Ecto neural progenitor cell (in vitro differentiated cells): Measurements from ENCODE around the gene ATF7IP2.
A peak's percentile ranks its signal among the peaks of the same experiment; 100 is the strongest.
"Not testable (repeated sequence)": the region's sequence is repeated elsewhere in the genome, so short reads cannot be mapped to it uniquely, and the experiment has no call there.

ENCODE experiments used
- DNase-seq: peaks from one replicate; pipeline ENCODE4 v3.0.0-alpha.2; 2018; ENCODE audit warnings: low spot score

Gene ATF7IP2

GRCh38 chr16:10385725-10386516 is at the start of gene ATF7IP2:
TSS of gene ATF7IP2 (plus strand) at chr16:10386061. CDS start at chr16:10430621, 44,560 bp downstream.
- DNase-seq = peak; percentile 94

- DNase-seq = no peak
Measured at GRCh38 chr16:10338426-10338825, 47.4 kb upstream of the ATF7IP2 start.

GRCh38 chr16:10339777-10340732 is 45.8 kb upstream of the ATF7IP2 start:
- DNase-seq = no peak

GRCh38 chr16:10343124-10343760 is 42.6 kb upstream of the ATF7IP2 start:
- DNase-seq = no peak

GRCh38 chr16:10344699-10345098 is 41.2 kb upstream of the ATF7IP2 start:
- not testable (repeated sequence) for DNase-seq

- DNase-seq = no peak
Measured at GRCh38 chr16:10345629-10346028, 40.2 kb upstream of the ATF7IP2 start.

GRCh38 chr16:10349851-10350250 is 36.0 kb upstream of the ATF7IP2 start:
- DNase-seq = no peak

- DNase-seq = no peak
Measured at GRCh38 chr16:10352262-10352661, 33.6 kb upstream of the ATF7IP2 start.

- DNase-seq = no peak
Measured at GRCh38 chr16:10355589-10355988, 30.3 kb upstream of the ATF7IP2 start.

GRCh38 chr16:10356870-10357842 is 28.7 kb upstream of the ATF7IP2 start:
- DNase-seq = no peak

- DNase-seq = not testable (repeated sequence)
Measured at GRCh38 chr16:10361747-10362076, 24.1 kb upstream of the ATF7IP2 start.

- DNase-seq = no peak
Measured at GRCh38 chr16:10362077-10362863, 23.6 kb upstream of the ATF7IP2 start.

GRCh38 chr16:10362864-10363197 is 23.0 kb upstream of the ATF7IP2 start:
- not testable (repeated sequence) for DNase-seq

- DNase-seq = not testable (repeated sequence)
Measured at GRCh38 chr16:10366619-10367018, 19.2 kb upstream of the ATF7IP2 start.

GRCh38 chr16:10367616-10368188 is 18.2 kb upstream of the ATF7IP2 start:
- no peak for DNase-seq

- DNase-seq = no peak
Measured at GRCh38 chr16:10368969-10369551, 16.8 kb upstream of the ATF7IP2 start.

GRCh38 chr16:10370096-10370726 is 15.7 kb upstream of the ATF7IP2 start:
- DNase-seq = no peak

- DNase-seq = no peak
Measured at GRCh38 chr16:10371592-10371991, 14.3 kb upstream of the ATF7IP2 start.

GRCh38 chr16:10373556-10373955 is 12.3 kb upstream of the ATF7IP2 start:
- DNase-seq = no peak
